Smooth muscle cell (in vitro differentiated cells): ENCODE measurements around the gene ZNF2. TPM values are rescaled to one million over a fixed set of nuclear protein-coding genes. Genes with fewer than 3 reads are reported as not detected.
A peak's percentile ranks its signal among the peaks of the same experiment; 100 is the strongest.

Experiments
- DNase-seq: peaks from one replicate; lab custom pipeline; 2025; ENCODE audit not compliant: unreplicated experiment; lab: John Stamatoyannopoulos, UW
- H2AFZ ChIP-seq: fragments of 200-600 bp; sonication (generic); 2 replicates; pipeline ENCODE4 v1.6.0; 2016; ENCODE audit warnings: antibody characterized with exemption, low read depth, mild to moderate bottlenecking
- H3F3A ChIP-seq: fragments of 200-600 bp; sonication (generic); 2 replicates; pipeline ENCODE4 v1.6.0; 2017; ENCODE audit warnings: antibody characterized with exemption, low read depth
- H3K27ac ChIP-seq: fragments of 200-600 bp; sonication (generic); 2 replicates; pipeline ENCODE4 v1.5.1; 2016; ENCODE audit warnings: low read depth, mild to moderate bottlenecking
- H3K27me3 ChIP-seq: fragments of 200-600 bp; sonication (generic); 2 replicates; pipeline ENCODE4 v1.6.1; 2016; ENCODE audit warnings: low read depth, mild to moderate bottlenecking
- H3K36me3 ChIP-seq: fragments of 200-600 bp; sonication (generic); 2 replicates; pipeline ENCODE4 v1.5.1; 2016; ENCODE audit warnings: low read depth
- H3K4me1 ChIP-seq: fragments of 200-600 bp; sonication (generic); 2 replicates; pipeline ENCODE4 v1.5.1; 2016; ENCODE audit warnings: low read depth
- H3K4me2 ChIP-seq: fragments of 200-600 bp; sonication (generic); 2 replicates; pipeline ENCODE4 v1.6.0; 2016; ENCODE audit warnings: mild to moderate bottlenecking
- H3K4me3 ChIP-seq: fragments of 200-600 bp; sonication (generic); 2 replicates; pipeline ENCODE4 v1.5.1; 2016; ENCODE audit warnings: mild to moderate bottlenecking
- H3K79me2 ChIP-seq: fragments of 200-600 bp; sonication (generic); 2 replicates; pipeline ENCODE4 v1.6.0; 2016; ENCODE audit warnings: low read depth, mild to moderate bottlenecking
- H3K9ac ChIP-seq: fragments of 200-600 bp; sonication (generic); 2 replicates; pipeline ENCODE4 v1.6.0; 2016; ENCODE audit warnings: low read depth
- H3K9me3 ChIP-seq: fragments of 200-600 bp; sonication (generic); replicated peaks from 2 replicates; pipeline ENCODE4 v1.5.1; 2016; ENCODE audit warnings: low read depth
- H4K20me1 ChIP-seq: fragments of 200-600 bp; sonication (generic); 2 replicates; pipeline ENCODE4 v1.6.0; 2016; ENCODE audit warnings: low read depth
- CTCF ChIP-seq: fragments of 200-600 bp; sonication (generic); IDR thresholded peaks from 2 replicates; pipeline ENCODE4 v1.5.1; 2017; ENCODE audit warnings: borderline replicate concordance, mild to moderate bottlenecking, antibody characterized with exemption; ENCODE audit not compliant: insufficient read depth, poor library complexity, severe bottlenecking
- WGBS: methylation state at CpG from one replicate; pipeline ENCODE4 v1.1.7; 2016; ENCODE audit warnings: low lambda C conversion rate; 5-methylcytosine and 5-hydroxymethylcytosine counted together
- polyA plus RNA-seq: library from polyadenylated mRNA; unstranded; fragments of >200 nt; fragmentation: Nextera tagmentation; extraction: Ambion mirVana; gene quantifications from 2 replicates; pipeline ENCODE4 v1.2.1, GENCODE V29; 2016
- total RNA-seq: library from RNA; depleted of rRNA; stranded (reverse); fragments of >200 nt; gene quantifications from 2 replicates; pipeline ENCODE4 v1.2.3, GENCODE V29; 2014

ZNF2 gene
- total and polyA plus RNA-seq, 2 experiments from 2014 or later = 1.8 to 7.0 TPM

DNA sequence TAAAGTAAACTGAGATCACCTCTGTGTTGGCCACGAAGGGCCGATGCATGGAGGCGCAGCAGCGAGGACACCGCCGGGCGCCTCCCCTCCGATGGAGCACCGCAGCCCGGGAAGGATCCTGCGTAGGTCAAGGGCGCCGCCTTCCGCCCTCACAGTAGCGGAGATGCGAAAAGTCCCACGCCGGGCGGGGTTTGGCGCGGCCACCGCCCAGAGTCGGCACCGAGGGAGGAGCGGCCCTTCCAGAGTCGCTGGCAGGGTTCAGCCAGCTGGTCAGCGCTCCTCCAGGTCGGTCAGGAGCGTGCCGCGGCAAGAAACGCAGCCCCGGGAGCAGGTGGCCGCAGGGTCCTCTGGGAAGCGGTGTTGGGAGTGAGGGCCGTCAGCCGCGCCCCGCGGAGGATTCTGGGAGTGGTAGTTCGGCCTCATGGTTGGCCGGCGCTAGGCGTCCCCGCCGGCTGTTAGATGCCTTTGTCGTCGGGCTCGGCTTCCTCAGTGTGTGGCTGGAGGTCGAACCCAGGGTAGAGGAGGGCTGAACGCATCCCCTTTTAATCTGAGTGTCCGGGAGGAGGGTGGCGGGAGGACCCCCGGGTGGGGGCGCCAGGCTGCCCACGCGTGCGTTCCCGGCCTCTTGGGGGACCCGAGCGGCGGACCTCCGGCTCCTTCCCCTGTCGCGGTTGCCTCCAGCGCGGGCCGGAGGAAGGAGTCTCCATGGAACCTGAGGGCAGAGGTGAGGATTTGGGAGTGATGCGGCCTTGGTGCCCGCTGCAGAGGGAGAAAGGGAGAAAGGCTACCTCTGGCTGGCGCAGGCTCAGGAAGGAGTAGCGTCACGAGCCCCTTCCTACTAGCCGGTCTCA lies 41.7 kb downstream of the ZNF2 start, which contains the start of gene ZNF892:
ZNF892 (plus strand) TSS at position 411 of the 851 bp plus-strand sequence; CDS start at position 706, 295 bp downstream.
- peak; percentile 24 for TF ChIP-seq CTCF
- Histone ChIP-seq H3K9me3 (peaks cover 20% of the 10 kb centered on the region), H3K27ac (no peak within 1 kb of the TSS), H3K27me3 (no peaks in the 10 kb centered on the region), H2AFZ (peak within 1 kb of the TSS; percentile 100), H3K79me2 (no peaks in the 10 kb centered on the region), H3K36me3 (peaks cover 21% of the 10 kb centered on the region), H3F3A (no peaks in the 10 kb centered on the region), H3K4me2 (peak within 1 kb of the TSS; percentile 96), H3K9ac (peak within 1 kb of the TSS; percentile 25), H4K20me1 (no peaks in the 10 kb centered on the region), H3K4me1 (peaks cover 10% of the 10 kb centered on the region), H3K4me3 (peak within 1 kb of the TSS; percentile 89)
- WGBS = 2% methylated on average over 72 of the region's 74 CpGs
- peak; percentile 49 for DNase-seq

DNA sequence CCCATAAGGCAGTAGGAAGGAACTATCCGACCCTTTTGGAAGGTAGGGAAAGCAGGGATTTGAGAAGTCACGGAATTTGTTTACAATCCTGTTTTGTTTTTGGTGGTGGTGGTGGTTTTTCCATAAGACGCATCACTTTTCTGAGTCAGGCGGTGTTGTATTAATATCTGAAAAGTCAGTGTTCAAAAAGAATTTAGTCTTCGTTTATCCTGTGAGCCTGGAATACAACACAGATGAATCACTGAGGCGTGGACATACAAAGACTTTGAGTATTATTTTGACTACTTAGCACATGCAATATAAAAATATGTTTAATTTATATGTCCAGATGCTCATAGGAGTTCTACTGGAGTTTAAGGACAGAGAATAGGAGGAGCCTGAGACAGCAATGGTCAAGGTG lies 42.5 kb downstream of the ZNF2 start:
- peak overlapping the region; percentile 100 for H2AFZ ChIP-seq
- no peak overlapping the region for H3K27ac ChIP-seq
- DNase-seq = no peak
- no peaks in the 10 kb centered on the region for H3F3A ChIP-seq
- peak overlapping the region; percentile 89 for H3K4me3 ChIP-seq
- H3K27me3 ChIP-seq = no peaks in the 10 kb centered on the region
- H3K9ac ChIP-seq = peak overlapping the region; percentile 25
- no peaks in the 10 kb centered on the region for H4K20me1 ChIP-seq
- TF ChIP-seq CTCF = no peak
- peaks cover 29% of the 10 kb centered on the region for H3K36me3 ChIP-seq
- H3K9me3 ChIP-seq = peaks cover 28% of the 10 kb centered on the region
- H3K79me2 ChIP-seq = no peaks in the 10 kb centered on the region
- H3K4me1 ChIP-seq = peaks cover 10% of the 10 kb centered on the region
- WGBS = 65% methylated on average over 6 of the region's 6 CpGs
- peak overlapping the region; percentile 96 for H3K4me2 ChIP-seq

- Histone ChIP-seq H4K20me1 (no peaks in the 10 kb centered on the region), H3K27ac (no peak overlapping the region), H3K4me3 (no peak overlapping the region), H3K9me3 (peaks cover 90% of the 10 kb centered on the region), H3K9ac (no peak overlapping the region), H3K4me1 (no peaks in the 10 kb centered on the region), H3F3A (no peaks in the 10 kb centered on the region), H3K27me3 (no peaks in the 10 kb centered on the region), H3K79me2 (no peaks in the 10 kb centered on the region), H3K36me3 (peaks cover 88% of the 10 kb centered on the region), H2AFZ (no peak overlapping the region), H3K4me2 (no peak overlapping the region)
- TF ChIP-seq CTCF = no peak
- no peak for DNase-seq
- WGBS = 98% methylated on average over 6 of the region's 6 CpGs
Measured at GRCh38 chr2:95215018-95215612, 49.5 kb downstream of the ZNF2 start.
